NCI-H748 treated with DMSO at 0.1 percent for 48 hours (cell line): Measurements from ENCODE around the gene FGF12.

Source experiments
- DNase-seq: peaks from one replicate; lab custom pipeline; 2025; lab: John Stamatoyannopoulos, UW

Gene FGF12

DNA sequence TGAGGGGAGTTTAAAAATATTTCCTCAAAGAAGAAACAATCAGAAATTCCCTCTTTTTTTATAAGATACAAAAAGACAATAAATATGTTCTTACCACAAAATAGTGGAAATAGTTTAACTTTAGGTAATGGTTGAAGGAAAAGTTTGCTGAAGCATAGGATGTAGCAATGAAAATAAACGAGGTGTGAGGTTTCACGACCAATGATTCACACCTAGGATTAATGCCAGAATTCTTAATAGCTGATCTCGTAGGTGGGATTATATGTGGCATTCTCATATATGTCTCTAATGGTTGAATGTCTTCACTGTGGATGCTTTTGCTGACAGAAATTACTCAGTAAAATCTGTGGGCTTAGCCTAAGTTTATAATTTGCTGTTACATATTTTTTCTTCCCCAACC is 467.7 kb downstream of the FGF12 start:
- no peak for DNase-seq

- no peak for DNase-seq
These were observed 468.6 kb downstream of the FGF12 start for GRCh38 chr3:192258721-192259120.

DNA sequence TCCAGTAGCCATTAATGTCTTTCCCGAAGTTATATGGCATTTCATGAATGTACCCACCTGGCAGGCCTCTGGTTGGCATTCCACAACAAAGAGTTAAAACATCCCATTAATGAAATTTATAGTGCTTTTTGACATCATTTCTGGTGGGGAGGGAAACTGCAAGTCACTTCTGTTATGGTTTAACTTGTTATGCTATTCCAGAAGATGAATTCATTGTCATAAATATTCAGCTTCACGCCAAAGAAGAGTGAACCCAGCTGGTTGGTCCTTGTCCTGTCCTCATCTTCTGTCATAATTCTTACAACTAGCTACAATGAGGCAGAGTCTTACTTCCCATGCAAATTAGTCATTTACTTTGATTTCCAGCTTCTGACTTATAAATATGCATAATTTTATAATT is 471.5 kb downstream of the FGF12 start:
- DNase-seq, result no peak

DNA sequence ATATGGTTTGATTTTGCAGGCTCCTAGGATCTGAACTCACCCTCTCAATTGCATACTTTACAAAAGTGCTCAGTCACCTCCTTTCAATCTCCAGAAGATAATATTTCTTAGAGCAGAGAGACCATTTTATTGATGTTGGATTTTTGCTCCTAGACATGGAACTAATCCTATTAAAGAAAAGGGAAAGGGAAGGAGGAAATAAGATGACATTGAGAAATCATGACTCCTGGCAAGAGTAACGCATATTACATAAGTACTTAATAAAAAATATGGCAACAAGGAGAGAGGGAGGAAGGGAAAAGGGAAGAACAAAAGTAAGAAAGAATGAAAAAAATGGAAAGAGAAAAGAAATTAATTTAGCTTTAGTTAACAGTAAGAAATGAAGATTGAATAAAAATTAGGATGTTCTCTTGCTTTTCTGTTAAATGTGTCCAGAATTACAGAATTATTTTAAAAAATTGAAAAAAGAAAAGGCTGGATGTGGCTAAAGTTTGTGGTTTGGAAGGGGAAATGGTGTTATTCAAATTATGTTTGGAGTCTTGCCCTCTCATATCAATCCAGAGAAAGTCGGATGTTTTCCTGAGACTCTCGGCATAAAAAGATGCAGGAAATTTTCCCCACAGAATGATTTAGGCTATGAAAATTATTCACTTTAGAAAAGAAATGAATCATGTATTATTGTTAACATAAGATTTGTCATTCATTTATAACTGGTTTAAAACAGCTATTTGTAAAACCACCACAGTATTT is 474.0 kb downstream of the FGF12 start:
- DNase-seq, result no peak

GRCh38 chr3:192249516-192249915 is 477.8 kb downstream of the FGF12 start:
- DNase-seq, result no peak

- DNase-seq, result no peak
These were observed 480.3 kb downstream of the FGF12 start for GRCh38 chr3:192246847-192247559.

DNA sequence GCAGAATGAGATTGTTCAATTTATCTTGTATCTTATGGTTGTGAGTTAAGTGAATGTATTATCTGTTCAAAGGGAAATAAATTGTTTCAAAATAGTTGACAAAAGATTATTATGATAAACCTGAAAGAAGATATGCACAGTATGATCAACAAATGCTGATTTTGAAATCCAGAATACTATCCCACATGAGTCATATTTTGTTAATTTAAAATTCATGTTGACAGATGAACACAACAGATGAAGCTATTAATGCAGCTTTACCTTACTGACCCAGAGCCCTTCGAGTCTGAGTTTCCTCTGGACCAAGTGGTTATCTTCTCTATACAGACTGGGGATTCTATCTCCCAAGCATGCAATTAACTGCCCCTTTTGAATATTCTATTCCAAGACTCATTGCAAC is 482.8 kb downstream of the FGF12 start:
- no peak for DNase-seq

- no peak for DNase-seq
These were observed 487.4 kb downstream of the FGF12 start for GRCh38 chr3:192239956-192240355.

DNA sequence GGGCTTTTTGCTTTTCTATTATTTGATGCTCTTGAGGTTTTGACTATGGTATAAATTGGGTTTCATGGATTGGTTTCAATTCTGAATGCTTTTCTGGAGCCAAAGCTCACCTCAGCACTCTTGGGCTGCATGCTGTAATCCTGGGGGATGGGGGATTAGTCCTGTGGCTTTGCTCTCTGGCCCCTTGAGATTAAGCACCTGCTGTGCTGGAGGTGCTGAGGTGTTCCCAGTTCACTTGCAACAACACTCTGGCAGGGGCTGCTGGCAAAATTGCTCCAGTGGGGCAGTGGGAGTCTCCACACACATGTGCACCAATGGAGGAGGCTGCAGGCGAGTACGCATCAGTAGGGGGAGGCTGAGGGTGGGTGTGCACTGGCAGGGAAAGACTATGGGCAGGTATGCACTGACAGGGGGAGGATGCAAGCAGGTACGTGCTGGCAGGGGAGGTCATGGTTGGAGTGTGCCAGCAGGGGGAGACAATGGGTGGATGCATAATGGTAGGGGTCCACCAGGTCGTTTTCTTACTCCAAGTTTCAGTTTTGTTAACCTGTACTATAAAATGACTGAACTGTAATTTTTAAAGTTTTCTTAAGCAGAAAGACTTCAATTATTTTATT is 489.2 kb downstream of the FGF12 start:
- no peak for DNase-seq

- no peak for DNase-seq
These were observed 497.5 kb downstream of the FGF12 start for GRCh38 chr3:192229866-192230265.

GRCh38 chr3:192224634-192225155 is 502.6 kb downstream of the FGF12 start:
- DNase-seq, result no peak

DNA sequence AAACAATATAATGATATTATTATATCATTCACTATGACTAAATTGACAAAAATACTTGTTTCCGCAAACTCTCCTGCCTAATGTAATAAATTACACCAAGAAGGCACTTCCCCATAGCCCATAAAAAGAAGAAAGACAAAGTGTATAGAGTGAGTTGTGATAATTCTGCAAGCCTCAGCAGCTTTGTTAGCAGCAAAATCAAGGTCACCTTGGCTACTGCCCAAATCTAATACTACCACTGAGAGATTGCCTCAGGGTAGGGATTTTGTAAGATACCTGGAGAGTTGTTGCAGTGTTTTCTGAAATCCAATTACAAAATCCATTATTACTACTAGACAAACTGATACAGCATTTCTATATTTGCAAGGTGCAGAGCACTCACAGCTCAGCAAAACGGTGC is 503.5 kb downstream of the FGF12 start:
- DNase-seq, result peak; percentile 19

DNA sequence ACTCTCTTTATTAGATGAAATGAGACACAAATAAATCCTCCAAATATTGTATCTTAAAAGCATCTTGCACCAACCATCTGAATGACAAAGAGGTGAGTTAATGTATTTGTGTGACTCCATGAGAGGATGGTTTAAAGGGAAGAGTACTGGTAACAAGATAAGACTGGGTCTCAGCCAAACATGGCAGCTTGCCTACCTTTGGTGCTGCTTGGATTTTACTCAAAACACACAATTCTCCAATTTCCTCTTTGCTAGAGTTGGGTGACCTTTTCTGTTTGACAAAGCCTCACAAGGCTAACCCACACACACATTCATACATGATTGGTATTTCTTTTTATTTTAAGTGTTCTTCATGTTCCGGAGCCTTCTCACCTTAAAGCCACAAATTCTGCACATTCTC is 506.4 kb downstream of the FGF12 start:
- no peak for DNase-seq

- no peak for DNase-seq
These were observed 507.4 kb downstream of the FGF12 start for GRCh38 chr3:192219926-192220325.

DNA sequence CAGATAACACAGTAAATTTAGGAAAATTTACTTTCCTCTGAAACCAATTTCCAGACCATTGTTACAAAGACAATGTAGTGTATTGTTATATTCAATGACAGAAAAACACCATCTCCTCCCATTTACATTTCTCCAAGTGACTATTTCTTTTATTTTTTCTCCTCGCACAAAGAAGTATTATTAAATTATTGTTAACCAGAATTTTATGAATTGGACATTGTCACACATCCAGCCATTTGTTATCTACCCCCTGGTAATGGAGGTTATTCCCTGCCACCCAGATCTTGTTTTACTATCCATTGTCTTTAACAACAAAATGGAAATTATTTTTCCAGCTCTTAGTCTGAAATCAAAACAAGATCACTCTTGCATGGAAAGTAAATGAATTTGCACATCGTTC is 511.3 kb downstream of the FGF12 start:
- no peak for DNase-seq

DNA sequence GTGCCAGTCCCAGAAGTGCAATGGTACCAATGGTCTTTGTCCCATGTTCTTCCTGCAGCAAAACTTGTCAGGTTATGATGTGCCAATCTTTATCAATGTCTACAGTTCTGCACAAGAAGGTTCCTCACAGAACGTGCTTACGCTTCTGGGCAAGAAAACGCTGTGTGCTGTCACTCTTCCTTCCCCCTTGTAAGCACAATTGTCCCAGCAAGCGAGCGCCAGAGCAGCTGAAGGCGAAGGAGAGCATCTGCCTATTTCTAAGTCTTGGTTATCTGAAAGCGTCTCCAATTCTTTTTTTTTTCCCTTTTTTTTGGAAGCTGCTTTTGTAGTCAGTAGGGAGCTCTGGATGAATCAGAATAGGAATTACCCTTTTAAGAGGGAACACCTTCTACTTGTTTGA is 514.4 kb downstream of the FGF12 start:
- DNase-seq, result no peak

GRCh38 chr3:192212335-192212734 is 515.0 kb downstream of the FGF12 start:
- no peak for DNase-seq

- DNase-seq, result peak; percentile 3
These were observed 519.7 kb downstream of the FGF12 start for GRCh38 chr3:192207651-192208050.

- DNase-seq, result no peak
These were observed 520.1 kb downstream of the FGF12 start for GRCh38 chr3:192207239-192207638.

DNA sequence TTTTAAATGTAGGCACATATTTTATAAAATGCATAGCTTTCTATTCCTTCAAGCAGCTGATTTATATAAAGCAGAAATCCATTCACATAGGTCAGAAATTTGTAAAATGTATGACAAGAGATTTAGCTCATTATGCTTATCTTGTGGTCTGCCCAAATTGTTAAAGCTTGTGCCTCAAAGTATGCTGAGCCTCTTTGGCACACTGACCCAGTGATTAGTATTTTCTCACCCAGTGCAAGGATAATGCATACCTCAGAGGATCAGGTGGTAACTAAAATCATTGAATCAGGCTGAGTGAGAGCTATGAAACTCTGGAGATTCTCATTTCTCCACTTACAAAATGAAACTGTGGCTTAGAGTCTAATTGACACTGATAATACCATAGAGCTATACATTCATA is 533.3 kb downstream of the FGF12 start:
- DNase-seq, result no peak

DNA sequence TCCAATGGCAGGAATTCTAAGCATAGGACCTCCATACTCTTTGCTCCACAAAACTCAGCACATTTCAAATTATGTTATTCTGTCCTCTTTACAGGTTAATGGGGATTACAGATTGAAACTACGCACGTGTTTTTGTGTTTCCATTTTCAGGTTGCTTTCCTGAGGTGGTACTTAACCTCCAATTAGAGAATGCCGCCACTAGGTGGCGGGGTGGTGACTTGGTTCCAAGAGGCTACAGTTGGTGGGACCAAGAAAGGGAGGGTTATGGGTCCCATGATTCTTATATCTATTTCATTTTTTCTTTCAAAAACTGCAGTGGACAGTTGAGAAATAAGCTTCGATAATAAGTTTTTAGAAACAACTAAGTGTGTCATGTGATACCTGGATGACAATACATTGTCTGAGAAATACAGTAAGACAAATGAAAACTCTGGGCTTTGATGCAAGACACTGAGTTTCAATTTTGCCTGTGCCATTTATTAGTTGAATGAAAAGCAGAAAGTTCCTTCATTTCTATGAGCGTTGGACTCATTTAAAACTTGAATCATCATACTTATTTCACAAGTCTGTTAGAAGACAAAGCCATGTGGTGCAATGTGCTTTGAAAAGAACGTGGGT is 539.0 kb downstream of the FGF12 start:
- DNase-seq, result peak; percentile 21

- DNase-seq, result no peak
These were observed 539.8 kb downstream of the FGF12 start for GRCh38 chr3:192187485-192188051.
